HG03469 (cell line): ENCODE results near the gene CRB3.
A peak's percentile ranks its signal among the peaks of the same experiment; 100 is the strongest.
"Not testable (repeated sequence)": the region's sequence is repeated elsewhere in the genome, so short reads cannot be mapped to it uniquely, and the experiment has no call there.

Experiments used
- ATAC-seq: cut with Tn5 transposase; IDR thresholded peaks from one replicate; pipeline ENCODE4 v1.9.1; 2021; ENCODE audit warnings: mild to moderate bottlenecking, moderate library complexity, moderate number of reproducible peaks; ENCODE audit not compliant: unreplicated experiment

Gene CRB3, protein sequence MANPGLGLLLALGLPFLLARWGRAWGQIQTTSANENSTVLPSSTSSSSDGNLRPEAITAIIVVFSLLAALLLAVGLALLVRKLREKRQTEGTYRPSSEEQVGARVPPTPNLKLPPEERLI

DNA sequence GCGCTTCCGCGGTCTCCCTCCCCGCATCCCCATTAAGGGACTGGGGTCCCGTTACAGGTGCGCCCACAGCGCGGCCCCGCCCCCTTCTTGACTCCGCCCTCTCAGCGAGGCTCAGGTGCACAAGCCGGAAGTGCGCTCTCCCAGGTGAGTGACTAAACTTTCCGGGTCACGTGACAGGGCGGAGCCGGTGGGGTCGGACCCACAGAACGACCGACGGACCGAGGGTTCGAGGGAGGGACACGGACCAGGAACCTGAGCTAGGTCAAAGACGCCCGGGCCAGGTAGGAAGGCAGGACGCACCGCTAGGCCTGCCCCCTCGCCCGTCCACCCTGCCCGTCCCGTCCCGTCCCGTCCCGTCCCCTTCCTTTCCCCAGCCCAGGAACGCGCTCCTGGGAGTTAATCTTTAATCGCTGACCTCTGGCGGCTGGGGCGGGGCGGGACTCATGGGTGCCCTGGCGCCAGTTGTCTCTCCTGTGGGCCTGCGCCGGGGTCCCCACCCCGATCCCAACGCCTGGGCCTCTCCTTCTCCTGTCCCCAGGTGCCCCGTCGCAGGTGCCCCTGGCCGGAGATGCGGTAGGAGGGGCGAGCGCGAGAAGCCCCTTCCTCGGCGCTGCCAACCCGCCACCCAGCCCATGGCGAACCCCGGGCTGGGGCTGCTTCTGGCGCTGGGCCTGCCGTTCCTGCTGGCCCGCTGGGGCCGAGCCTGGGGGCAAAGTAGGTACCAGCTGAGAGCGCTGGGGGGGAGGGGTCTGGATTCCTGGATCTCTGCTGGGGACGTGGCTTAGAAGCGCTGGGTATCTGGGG lies at the start of gene CRB3:
TSS of gene CRB3 (plus strand) at position 202 of the 804 bp plus-strand sequence. CDS start at position 633, 431 bp downstream.
- no peak for ATAC-seq

DNA sequence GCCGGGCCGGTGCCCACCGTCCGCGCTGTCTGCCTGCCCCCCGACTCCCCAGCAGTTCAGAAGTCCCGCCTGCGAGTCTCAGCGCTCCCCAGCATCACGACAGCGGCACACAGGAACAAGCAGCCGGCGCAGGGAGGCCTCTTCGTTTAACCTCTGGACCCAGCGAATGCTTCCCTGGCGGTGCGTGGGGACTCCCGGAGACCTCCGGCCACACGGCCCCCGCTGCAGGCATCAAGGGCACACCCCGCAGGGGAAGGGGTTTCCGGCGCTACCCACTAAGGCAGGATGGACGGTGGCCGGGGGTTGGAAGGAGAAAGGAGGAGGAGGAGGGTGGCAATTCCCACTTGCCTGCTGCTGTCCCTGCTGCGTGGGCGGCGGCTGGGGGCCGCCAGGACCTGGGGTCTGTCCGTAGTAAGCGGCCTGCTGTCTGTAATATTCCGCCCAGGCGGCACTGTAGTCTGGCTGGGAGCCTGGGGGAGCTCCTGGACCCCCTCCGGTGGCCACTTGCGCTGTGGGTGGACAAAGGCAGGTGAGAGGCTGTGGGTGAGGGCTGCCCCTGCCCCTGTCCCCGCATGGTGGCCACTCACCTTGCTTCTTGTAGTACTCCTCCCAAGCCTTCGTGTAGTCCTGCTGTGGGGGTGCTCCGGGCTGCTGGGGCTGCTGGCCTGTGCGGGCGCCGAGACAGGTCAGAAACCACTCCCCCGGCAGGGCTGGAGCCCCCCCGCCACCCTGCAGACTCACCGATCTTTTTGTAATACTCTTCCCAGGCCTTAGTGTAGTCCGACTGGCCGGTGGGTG lies 49.1 kb upstream of the CRB3 start:
- ATAC-seq, result no peak

DNA sequence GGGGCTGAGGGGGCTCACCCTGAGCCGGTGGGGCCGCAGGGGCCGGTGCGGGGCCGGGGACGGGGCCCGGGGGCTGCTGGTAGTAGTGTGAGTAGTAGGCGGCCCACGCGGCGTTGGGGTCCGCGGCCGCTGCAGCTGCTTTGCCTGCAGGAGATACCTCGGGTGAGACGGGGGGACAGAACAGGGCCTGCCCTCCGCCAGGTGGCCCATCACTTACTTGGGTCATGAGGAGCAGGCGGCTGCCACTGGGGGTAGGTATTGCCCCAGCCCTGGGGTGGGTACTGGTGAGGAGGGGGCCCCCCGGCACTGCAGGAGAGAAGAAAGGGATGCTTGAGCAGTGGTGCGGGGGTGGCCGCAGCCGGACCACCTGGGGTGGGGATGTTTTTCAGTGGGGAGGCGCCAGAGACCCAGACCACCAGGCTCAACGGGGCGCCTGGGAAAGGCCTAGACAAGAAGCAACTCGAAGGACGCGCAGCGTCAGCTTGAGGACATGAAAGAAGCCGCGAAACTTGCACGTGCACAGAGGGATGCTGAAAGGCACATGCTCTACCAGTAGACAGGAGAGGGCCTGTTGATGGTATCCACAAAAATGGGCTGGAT lies 48.4 kb upstream of the CRB3 start:
- no peak for ATAC-seq

DNA sequence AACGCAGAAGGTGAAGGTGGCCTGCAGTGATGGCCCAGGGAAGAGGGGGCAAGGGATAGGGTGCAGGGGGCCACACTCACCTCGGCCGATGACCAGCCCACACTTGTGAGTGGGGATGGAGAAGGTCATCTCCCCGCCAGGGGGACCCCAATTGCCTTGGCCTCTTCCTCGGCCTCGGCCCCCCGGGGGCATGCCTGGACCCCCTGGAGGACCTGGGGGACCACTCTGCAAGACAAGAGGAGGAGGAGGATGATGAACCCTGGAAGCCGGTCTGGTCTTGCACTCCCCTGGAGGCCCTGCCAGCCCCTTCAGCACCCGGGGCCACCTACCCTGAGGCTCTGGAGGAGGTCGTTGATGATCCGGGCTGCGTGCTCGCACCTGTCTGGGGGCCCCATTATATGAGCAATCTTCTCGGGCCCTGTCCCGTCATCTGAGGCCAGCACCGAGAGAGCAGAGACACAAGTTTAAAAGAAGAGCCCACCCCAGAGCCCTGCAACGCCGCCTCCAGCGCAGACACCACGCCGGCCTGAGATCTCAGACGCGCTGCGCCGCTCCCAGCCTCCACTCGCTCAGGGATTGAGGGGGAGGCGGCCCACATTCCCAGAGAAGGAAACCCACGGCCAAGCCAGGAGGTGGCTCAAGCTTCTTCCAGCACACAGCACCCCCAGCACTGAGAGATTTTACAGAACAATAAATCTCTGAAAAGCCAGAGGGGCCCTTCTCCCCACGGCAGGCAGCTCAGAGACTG lies 47.2 kb upstream of the CRB3 start:
- no peak for ATAC-seq

DNA sequence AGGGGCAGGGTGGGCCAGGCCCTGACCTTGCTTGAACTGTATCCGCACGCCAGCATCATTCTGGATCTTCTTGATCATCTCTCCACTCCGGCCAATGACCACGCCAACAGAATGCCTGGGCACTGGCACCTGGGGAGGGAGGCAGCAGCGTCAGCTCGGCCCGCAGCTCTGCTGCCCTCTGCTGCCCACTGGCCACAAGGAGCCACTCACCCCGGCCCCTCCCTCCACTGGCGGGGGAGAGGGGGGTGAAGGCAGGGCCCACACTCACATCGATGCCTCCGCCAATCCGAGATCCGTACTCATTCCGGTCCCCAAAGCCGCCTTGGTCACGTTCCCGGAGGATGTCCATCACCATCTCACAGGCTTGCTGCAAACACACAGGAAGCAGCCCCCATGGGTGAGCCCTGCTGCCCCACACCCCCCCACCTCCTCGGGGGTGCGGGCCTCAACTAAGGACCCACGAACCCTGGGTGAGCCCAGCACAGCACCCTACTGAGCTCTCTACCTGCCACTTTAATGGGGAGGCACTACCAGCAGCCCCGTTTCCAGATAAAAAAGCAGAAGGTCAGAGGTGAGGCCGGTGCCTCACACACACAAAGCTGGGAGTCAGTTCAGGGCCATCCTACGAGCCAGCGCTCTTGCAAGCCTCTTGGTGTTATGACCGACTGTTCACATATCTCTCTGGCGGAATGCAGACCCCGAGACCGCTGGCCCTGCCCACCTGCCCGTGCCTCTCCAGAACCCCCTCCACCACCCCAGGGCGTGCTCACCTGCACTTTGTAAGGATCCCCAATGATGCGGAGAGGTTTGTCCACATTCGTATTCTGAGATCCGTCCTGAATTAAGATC lies 46.1 kb upstream of the CRB3 start:
- ATAC-seq, result no peak

DNA sequence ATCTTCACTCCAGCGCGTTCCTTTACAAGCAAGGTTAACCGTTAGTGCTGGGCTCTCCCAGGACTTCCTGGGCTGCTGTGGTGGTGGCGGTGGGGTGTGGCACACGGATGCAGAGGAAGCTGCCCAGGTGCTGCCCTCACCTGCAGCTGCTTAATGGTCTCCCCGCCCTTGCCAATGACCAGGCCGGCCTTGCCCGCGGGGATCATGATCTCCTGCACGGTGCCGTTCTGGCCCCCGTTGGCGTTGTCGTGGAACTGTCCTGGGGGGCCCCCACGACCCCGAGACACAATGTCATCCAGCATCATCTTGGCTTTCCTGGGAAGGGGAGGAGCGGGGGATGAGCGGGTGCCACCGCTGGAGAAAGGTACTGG lies 45.5 kb upstream of the CRB3 start:
- ATAC-seq, result no peak

DNA sequence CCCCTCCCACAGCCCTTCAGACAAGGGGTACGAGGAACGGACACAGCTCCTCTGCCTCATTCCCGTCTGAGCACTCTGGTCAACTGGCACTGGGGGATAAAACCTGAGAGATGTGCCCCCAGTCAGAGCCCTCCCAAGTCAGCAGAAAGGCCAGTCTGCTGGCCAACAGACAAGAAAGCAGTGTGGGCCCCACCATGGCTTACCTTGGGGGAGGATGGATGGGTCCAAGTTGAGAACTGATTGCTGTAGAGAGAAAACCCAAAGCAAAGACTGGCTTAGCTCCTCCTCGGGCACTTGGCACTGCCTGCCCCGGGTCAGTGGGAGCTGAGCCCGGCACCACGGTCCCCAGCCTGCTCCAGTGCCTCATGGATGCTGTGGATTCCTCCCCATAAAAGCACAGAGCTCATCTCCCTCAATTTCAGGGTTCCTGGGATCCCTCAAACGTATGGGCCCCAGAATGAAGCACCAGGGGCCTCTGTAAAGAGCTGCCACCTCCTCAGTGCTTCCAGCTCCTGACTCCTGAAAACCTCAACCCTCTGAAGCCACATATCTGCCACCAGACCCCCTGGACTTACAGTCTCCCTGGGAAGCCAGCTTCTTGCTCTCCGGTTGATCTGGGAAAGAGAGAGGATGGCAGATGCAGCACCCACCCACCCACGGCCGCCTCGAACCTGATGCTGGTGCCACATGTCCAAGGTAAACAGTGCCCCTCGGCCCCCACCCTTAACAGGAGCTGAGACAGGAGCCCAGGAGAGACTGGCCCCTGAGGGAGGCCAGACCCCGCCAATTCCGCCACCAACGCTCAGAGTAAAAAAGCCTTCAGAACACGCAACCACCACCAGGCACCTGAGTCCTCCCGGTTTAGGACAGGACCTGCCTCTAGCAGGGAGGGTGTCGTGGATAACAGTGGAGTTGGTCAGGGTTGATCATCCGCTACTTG lies 42.7 kb upstream of the CRB3 start:
- no peak for ATAC-seq

DNA sequence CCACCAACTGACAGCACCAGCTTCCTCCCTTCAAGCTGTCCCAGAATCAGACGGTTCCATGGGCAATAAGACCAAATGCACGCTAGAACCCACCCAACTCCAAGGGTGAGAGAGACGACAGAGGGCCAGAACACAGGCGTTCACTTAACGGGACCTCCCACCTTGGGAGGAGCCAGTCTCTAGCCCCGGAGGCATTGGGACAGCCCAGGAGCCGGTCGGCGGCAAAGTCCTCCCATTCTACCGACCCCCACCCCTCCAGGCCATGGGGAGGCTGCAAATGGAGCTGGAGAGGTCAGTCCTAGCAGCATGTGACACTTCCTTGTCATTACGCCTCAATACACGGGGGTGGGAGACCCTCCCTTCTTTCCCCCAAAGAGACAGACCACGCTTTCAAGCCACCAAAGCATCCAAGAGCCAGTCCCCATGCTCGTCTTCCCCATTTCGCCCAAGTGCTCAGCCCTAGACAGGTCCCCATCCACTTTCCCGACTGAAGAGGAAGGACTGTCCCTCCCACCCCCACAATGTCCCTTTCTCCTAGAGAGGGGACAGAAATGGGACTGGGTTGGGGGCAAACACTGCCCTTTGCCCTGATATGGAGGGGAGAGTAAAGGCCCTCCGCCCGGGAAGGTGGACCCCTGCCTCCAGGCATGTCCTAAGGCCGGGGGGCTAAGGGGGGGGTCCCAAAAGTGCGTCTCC lies 40.4 kb upstream of the CRB3 start:
- ATAC-seq, result no peak

DNA sequence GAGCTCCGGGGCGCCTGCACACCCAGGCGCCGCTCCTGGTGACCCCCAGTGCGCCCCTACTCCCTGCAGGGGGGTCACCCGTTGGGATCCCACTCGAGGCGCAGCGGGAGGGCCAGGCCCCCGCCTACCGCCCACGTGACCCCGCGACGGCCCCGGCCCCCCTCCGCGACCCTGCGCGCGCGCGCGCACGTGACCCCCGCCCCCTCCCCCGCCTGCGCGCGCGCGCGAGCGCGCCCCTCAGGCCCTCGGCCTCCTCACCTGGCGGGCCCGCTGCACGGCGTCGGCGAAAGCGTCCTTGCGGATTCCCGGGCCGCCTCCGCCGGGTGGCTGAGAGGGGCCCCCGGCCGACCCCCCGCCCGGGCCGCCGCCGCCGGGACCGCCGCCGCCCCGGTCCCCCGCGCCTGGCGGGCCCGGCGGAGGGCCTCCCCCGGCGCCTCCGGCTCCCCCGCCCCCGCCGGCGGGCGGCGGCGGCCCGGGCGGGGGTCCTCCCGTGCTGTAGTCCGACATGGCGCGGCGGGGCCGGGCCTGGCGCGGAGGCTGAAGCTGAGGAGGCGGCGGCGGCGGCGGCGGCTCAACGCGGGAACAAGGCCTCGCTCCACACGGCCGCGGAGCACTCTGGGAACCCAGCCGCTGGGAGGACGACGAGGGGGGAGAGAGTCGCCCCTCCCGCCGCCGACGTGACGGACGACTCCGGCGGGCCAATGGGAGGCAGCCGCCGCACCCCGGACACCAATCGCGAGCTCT lies 39.7 kb upstream of the CRB3 start, which contains the start of gene KHSRP:
TSS of gene KHSRP (minus strand) at position 617 of the 744 bp plus-strand sequence. CDS start at position 507, 110 bp downstream.
- ATAC-seq, result no peak

DNA sequence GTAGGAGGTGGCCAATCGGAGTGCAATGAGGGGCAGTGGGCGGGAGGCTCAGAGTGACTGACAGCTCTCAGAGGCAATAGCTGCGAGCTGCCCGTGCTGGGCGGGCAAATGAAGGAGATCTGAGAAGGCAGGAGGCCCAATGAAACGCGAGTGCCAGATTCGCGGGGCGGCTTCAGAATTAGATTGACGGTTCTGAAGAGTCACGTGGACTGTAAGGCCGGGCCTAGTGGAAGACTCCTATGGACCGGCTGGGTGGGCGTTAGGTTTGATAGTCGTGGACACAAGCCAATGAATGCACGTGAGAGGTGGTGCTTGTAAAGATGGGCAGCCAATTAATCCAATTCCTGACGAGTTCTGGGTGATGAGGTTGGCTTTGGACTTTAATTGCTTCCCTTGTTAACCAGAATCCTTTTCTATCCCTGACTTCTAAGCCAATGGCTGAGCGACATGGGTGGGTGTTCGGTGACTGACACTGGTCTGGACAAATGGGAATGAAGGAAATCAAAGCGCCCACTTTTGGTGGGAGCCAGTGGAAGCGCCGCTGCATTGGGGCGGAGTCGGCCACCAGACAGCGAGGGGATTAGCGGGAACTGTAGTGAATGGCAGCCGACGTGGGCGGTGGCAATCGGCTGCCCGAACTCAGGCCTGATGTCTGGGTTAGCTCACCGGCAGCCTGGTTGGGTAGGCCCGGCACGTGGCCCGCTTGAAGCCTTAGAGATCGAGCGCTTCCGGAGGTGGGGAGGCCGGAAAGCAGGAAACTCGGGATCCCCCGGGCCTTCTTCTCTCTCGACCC lies 38.9 kb upstream of the CRB3 start:
- peak; percentile 73 for ATAC-seq

DNA sequence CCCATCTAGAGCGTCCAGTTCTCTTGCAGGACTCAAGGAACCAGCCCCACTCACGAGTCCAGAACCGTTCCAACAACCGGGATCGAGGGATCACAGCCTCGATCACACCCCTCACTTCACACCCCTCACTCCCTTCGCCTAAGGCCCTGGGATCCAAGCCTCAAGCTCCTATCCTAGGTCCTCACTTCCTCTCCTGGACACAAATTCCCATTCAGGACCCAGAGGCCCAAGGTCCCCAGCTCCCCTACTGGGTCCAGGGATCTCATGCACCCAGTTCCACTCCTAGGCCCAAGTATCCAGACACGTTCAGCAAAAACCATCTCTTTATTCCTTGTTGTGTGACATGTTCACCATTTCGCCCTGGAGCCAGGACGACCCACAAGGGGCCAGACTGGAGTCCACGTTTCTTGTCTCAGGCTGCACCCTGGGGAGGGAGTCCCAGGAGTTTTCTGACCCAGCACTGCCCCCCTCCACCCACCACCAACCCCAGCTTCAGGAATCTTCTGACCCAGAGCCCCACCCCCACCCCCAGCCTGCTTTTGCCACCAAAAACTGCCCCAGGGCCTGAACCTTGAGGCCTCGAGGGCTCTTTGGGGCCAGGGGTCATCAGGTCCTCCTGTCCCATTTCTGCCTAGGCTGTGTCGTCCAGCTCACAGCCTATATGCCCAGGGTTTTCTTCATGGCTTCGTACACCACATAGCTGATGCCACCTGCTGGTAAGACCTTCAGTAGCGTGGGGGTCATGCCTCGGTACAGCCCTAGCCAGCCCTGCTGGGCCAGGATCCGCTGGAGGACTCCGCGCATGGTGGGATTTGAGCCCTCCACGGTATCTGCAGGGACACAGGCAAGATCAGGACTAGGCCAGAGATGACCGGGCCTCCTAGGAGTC lies 38.1 kb upstream of the CRB3 start:
- ATAC-seq, result no peak

DNA sequence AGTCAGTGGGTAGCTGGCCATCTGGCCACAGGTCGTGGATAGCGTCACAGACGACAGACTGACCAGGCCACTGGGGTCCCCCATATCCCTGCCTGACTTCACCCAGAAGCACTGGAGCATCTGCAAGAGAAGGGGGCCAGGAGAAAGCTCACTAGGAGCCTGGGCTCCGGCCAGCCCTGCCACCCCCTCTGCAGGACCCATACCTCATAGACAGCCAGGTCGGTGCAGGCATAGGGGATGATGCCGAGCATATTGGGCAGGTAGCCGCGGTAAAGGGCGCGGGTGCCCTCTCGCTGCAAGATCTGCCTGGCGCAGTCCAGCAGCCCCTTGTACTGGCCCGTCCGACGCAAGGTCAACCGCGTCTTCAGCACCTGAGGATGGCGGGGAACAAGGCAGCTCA lies 36.9 kb upstream of the CRB3 start:
- ATAC-seq, result no peak

DNA sequence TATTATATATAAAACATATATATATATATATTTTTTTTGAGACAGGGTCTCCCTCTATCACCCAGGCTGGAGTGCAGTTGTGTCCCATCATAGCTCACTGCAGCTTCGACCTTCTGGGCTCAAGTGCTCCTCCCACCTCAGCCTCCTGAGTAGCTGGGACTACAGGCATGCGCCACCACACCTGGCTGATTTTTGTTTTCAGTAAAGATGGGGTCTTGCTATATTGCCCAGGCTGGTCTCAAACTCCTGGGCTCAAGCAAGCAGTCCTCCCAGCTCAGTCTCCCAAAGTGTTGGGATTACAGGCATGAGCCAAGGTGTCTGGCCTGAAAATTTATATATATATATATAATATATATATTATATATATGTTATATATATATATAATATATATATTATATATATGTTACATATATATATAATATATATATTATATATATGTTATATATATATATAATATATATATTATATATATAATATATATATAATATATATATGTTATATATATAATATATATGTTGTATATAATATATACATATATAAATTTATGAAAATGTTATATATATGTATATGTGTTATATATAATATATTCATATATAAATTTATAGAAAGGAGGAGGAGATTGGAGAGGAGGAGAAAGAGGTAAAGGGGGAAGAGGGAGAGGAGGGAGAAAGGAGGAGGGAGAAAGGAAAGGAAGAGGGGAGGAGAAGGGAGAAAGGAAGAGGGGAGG lies 35.2 kb upstream of the CRB3 start:
- ATAC-seq, result not testable (repeated sequence)

DNA sequence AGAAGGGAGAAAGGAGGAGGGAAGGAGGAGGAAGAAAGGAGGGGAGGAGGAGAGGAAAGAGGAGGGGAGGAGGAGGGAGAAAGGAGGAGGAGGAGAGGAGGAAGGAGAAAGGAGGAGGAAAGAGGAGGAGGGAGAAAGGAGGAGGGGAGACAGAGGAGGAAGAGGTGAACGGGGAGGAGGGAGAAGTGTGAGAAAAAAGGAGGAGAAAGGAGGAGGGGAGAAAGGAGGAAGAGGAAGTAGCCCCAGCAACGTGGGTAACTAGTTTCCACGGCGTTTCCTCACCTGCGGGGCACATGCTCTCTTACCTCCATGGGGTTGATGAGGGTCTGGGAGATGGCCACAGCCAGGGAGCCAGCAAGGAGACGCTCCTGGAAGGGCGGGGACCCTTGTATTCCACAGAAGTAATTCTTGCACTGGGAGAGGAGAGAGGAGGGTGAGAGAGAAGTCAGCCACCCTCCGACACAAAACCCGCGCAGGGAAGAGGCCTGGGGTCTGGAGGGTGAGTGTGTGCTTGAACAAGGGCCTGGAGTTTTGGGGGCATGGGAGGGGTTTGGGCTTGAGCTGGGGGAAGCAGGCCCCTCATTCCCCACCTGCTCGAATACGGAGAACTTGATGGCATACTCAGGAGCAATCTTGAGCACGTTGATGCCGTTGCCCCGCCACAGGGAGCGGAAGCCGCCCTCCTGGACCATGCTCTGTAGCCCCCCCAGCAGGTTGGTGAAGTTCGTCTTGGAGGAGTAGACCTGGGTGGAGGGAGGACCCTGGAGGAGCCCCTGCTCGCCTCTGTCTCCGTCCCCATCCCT lies 34.5 kb upstream of the CRB3 start:
- no peak for ATAC-seq
